ENCODE results near the gene RAI1.

The RAI1 gene

DNA sequence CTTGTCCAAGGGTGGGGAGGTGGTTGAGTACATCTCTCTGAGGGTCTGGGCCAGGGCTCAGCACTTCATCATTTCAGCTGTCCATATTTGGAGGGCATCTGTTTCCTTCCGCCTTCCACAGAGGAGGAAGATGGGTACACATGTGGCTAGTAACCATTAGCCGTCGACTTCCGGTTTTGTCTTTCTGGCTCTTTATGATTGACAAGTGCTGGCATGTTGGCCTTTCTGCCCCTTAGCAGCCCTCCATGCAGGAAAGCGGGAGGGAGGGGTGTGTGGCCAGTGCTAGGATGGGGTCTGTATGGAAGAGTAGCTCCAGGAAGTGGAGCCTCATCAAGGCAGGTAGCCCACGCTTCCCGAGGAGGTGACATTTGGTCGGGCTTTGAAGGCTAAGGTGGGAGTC, 69.6 kb downstream of the RAI1 start:
- peak; percentile 54 for DNase-seq (ENCODE audit: low spot score)

DNA sequence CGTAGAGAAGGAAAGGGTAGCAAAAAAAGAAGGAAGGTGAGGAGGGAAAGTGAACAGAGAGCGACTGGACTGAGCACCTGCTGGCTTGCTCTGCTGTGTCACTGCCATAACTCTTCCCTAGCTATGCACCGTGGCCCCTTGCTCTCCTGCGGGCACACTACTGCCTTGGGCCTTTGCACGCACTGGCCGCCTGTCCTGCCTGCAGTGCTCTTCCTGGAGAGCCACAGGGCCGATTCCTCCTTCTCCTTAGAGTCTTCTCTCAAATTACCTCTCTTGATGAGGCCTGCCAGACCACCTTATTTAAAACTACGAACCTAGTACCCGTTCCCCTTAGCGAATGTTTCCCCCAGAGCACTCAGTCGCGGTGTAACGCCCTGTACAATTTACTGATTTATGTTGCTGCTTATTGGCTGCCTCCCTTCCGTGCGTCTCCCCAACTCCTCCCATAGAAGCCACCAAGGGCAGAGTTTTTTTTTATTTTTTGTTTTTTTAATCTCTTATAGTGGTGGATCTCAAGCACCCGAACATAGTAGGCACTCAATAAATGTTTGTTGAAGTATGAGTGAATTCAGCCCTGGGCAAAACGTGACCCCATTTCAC, 70.3 kb downstream of the RAI1 start:
- DNase-seq (ENCODE audit: low spot score), result no peak

GRCh38 chr17:17752089-17752820, 71.0 kb downstream of the RAI1 start:
- DNase-seq (ENCODE audit: low spot score), result peak; percentile 95

DNA sequence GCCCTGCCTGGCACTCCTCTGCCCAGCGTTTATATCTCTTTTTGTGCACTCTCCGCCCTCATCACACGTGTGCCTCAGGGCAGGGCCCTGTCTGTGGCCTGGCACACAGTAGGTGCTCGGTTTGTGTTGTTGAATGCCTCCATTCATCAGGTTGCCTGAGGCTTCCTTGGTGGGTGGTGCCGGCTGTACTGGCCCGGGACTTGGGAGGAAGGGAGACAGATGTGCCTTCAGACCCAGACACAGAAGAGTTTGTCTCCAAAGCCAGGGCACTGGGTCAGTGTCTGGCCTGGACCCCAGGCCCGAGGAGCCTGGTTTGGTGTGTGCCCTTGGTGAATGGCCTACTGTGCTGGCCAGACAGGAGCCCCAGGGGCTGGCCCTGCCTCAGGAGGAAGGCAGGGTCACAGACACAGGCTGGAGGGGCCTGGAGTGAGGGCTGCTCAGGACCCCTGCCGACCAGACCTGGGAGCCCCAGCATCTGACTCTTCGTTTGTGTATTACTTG, 71.6 kb downstream of the RAI1 start:
- peak; percentile 72 for DNase-seq (ENCODE audit: low spot score)

- no peak for DNase-seq (ENCODE audit: low spot score)
Observed at GRCh38 chr17:17754719-17755686, 73.7 kb downstream of the RAI1 start.

DNA sequence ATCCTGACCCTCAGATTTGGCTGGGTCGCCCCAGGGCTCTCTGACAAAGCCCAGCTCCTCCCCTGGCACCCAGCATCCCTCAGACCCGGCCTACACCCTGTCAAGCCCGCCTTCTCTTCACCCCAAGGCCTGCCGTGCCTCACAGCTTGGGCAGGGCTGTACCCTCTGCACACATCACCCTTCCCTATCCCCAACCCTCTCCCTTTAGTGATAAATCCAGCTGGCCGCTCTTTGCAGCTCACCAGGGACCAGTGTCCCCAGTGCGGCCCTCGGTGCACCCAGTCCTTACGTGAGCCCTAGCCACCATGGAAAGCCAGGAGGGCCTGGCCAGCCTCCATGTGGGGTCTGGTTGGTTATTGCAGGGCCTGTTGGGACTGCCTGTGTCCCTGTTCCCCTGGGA, 74.5 kb downstream of the RAI1 start:
- no peak for DNase-seq (ENCODE audit: low spot score)

- no peak for DNase-seq (ENCODE audit: low spot score)
Observed at GRCh38 chr17:17757391-17757791, 76.1 kb downstream of the RAI1 start.

- no peak for DNase-seq (ENCODE audit: low spot score)
Observed at GRCh38 chr17:17757956-17758845, 76.9 kb downstream of the RAI1 start.

DNA sequence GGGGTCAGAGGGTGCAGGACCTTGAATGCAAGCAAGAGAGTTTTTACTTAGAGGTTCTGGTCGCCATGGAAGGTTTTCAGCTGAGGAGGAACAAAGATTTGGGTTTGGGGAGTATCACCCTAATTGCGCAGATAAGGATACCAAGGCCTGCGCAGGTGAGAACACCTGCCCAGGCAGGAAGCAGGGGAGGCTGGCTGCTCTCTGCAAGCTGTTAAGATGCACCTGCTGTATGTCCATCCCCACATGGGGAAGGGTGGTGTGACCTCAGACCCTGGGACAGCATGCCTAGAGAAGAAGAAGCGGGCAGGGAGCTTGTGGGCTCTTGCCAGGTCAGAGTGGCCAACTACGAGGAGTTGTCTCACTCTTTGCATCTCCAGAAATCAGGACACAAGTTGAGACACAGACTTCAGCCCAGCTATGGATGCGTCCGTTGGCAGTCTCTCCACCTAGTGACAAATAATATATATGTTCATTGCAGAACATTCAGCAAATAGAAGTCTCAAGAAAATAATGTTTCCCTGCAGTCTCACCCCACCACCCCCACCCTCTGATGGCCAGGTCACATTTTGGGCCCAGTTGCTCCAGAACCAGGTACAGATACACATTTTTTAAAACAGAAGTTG, 77.8 kb downstream of the RAI1 start:
- DNase-seq (ENCODE audit: low spot score), result no peak

DNA sequence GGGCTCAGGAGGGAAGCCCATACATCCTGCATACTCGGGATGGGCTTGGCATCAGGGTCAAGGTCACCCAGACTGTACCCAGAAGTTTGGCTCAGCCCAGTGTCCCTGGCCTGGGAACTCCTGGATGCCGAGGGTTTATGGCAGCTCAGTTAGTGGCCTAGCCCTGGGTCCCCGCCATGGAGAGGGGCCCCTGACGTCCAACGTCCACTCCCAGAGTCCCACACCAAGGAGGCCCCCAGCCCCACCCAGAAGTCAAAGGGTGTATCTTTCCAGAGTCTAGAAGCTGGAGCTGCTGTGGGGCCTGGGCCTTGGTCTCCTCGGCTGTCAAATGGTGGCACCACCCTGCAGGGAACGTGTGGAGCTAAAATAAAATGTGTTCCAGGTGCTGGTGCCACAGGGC, 79.1 kb downstream of the RAI1 start:
- DNase-seq (ENCODE audit: low spot score), result no peak

DNA sequence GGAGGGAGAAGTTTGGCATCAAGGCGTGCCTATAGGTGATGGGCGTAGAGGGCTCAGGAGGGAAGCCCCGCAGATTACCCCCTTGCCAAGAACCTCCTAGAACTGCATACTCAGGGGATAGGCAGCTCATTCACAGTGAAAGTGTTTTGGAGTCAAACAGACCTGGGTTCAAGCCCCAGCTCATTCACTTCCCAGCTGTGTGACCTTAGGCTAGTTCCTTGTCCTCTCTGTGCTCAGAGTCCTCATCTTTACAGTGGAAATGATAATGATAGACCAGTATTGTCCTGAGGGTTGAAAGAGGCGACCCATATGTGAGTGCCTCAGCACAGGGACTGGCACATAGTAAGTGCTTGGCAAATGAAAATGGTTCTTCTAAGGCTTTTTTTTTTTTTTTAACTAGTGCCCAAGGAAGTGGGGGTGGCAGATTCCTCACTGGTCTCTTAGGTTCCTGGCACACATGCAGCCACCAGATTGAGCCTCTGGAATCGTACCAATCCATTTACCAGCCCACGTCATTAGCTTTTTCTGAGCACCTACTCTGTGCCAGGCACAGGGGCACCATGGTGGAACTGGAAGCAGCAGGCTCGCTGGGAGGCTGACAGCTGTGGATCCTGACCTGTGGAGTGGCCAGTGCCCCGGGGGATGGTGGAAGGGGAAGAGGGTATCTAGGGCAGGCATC, 79.8 kb downstream of the RAI1 start:
- no peak for DNase-seq (ENCODE audit: low spot score)

DNA sequence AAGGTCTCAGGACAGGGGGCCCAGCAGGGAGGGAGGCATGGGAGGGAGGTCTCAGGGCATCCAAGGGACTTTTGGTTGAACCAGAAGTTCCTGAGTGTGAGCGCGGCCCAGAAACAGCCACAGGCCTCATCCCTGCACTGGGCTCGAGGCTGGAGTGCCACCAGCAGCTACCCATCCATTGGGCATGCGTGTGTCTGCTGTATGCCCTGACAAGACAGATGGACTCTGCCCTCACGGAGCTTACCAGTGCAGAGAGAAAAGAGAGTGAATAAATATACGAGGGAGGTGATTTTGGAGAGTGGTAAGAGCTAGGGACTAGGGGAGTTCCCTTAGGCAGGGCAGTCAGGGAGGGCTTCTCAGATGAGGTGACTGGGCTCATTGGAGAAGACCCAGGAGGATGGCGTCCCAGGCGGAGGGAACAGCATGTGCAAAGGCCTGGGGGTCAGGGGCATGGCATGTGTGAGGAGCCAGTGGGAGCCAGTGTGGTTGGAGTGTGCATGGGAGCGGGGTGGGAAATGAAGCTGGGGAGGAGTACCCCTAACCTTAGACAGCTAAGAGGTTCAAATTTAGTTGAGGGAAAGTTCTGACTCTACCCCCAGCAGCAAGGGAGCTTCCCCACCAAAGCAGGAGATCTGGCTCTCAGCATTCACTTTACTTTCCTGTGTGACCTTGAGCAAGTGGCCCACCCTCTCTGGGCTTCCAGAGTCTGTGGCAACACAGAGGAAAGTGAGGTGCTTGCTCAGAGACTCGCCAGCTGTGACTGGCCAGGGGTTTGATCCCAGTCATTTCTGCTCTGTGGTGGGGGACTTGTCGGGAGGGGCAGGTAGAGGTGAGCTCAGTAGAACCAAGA, 80.9 kb downstream of the RAI1 start:
- no peak for DNase-seq (ENCODE audit: low spot score)

DNA sequence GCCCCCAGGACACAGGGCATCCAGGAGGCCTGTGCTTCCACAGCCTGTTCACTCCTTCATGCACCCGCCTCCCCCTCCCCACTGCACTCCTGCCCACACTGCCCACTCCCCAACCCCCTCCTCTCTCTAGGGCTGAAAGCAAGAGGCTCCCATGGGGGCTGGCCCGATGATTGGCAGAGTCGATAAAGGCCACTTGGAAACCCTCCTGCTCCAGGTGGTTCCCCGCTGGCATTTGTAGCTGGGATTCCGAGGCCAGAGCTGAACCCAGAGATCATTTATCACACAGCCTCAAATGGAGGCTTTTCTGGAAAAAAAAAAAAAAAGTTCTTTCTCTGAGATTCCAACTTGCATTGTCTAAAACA, 81.5 kb downstream of the RAI1 start:
- no peak for DNase-seq (ENCODE audit: low spot score)

GRCh38 chr17:17763136-17763535, 81.9 kb downstream of the RAI1 start:
- DNase-seq (ENCODE audit: low spot score), result no peak

- no peak for DNase-seq (ENCODE audit: low spot score)
Observed at GRCh38 chr17:17763734-17764133, 82.5 kb downstream of the RAI1 start.

DNA sequence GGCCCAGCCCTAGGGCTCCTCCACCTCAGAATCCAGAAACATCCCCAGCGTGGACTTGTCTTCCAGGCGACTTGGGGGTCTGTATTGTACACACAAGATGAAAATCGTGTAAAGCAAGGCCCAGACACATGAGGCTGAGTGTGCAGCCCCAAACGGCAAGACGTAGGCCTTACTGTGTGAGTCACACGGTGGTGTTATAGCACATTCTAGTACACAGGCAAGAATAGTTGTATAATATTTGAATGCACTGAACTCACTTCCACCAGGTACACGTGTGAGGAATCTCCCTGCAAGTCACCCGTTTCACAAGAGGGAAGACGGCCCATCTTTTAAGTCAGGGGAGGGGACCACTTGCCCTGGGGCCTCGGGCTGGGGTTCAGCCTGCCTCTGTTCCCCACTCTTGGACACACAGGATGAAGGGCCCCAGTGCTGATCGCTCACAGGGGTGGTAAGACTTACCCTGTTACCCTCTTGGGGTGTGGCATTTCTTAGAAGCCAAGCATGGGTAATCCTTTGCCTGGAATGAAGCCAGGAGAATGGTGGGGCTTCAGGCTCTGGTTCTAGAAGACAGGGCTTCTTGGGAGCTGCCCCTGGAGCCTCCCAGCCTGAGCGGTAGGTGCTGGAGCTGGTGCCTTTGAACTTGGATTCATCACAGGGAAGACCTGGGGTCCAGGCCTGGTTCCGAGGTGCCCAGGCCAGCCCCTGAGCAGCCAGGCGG, 84.3 kb downstream of the RAI1 start:
- DNase-seq (ENCODE audit: low spot score), result no peak

GRCh38 chr17:17766077-17766743, 85.0 kb downstream of the RAI1 start:
- DNase-seq (ENCODE audit: low spot score), result peak; percentile 40

DNA sequence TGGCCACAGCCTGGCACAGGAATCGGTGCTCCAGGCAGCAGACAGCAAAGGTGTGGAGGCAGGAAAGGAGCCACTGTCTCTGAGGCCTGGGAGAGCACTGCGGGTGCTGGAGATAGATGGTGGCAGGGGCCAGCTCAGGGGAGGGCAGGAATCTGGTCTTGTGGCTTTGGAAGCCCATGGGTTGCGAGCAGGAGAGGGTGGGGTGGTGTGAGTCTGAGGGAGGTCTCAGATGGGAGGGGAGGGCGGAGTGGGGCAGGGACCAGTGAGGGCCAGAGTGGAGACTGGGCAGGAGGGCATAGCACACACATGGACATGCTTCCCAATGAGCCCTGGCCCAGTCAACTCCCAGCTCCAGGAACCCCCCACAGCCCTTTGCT, 85.5 kb downstream of the RAI1 start:
- no peak for DNase-seq (ENCODE audit: low spot score)
